Smooth muscle cell (in vitro differentiated cells): Measurements from ENCODE around the gene CDC45. TPM values are rescaled to one million over a fixed set of nuclear protein-coding genes. Genes with fewer than 3 reads are reported as not detected.

Source experiments
- DNase-seq: peaks from one replicate; lab custom pipeline; 2025; ENCODE audit not compliant: unreplicated experiment; lab: John Stamatoyannopoulos, UW
- H2AFZ ChIP-seq: fragments of 200-600 bp; sonication (generic); 2 replicates; pipeline ENCODE4 v1.6.0; 2016; ENCODE audit warnings: antibody characterized with exemption, low read depth, mild to moderate bottlenecking
- H3F3A ChIP-seq: fragments of 200-600 bp; sonication (generic); 2 replicates; pipeline ENCODE4 v1.6.0; 2017; ENCODE audit warnings: antibody characterized with exemption, low read depth
- H3K27ac ChIP-seq: fragments of 200-600 bp; sonication (generic); 2 replicates; pipeline ENCODE4 v1.5.1; 2016; ENCODE audit warnings: low read depth, mild to moderate bottlenecking
- H3K27me3 ChIP-seq: fragments of 200-600 bp; sonication (generic); 2 replicates; pipeline ENCODE4 v1.6.1; 2016; ENCODE audit warnings: low read depth, mild to moderate bottlenecking
- H3K36me3 ChIP-seq: fragments of 200-600 bp; sonication (generic); 2 replicates; pipeline ENCODE4 v1.5.1; 2016; ENCODE audit warnings: low read depth
- H3K4me1 ChIP-seq: fragments of 200-600 bp; sonication (generic); 2 replicates; pipeline ENCODE4 v1.5.1; 2016; ENCODE audit warnings: low read depth
- H3K4me2 ChIP-seq: fragments of 200-600 bp; sonication (generic); 2 replicates; pipeline ENCODE4 v1.6.0; 2016; ENCODE audit warnings: mild to moderate bottlenecking
- H3K4me3 ChIP-seq: fragments of 200-600 bp; sonication (generic); 2 replicates; pipeline ENCODE4 v1.5.1; 2016; ENCODE audit warnings: mild to moderate bottlenecking
- H3K79me2 ChIP-seq: fragments of 200-600 bp; sonication (generic); 2 replicates; pipeline ENCODE4 v1.6.0; 2016; ENCODE audit warnings: low read depth, mild to moderate bottlenecking
- H3K9ac ChIP-seq: fragments of 200-600 bp; sonication (generic); 2 replicates; pipeline ENCODE4 v1.6.0; 2016; ENCODE audit warnings: low read depth
- H3K9me3 ChIP-seq: fragments of 200-600 bp; sonication (generic); replicated peaks from 2 replicates; pipeline ENCODE4 v1.5.1; 2016; ENCODE audit warnings: low read depth
- H4K20me1 ChIP-seq: fragments of 200-600 bp; sonication (generic); 2 replicates; pipeline ENCODE4 v1.6.0; 2016; ENCODE audit warnings: low read depth
- CTCF ChIP-seq: fragments of 200-600 bp; sonication (generic); IDR thresholded peaks from 2 replicates; pipeline ENCODE4 v1.5.1; 2017; ENCODE audit warnings: borderline replicate concordance, mild to moderate bottlenecking, antibody characterized with exemption; ENCODE audit not compliant: insufficient read depth, poor library complexity, severe bottlenecking
- WGBS: methylation state at CpG from one replicate; pipeline ENCODE4 v1.1.7; 2016; ENCODE audit warnings: low lambda C conversion rate; 5-methylcytosine and 5-hydroxymethylcytosine counted together
- polyA plus RNA-seq: library from polyadenylated mRNA; unstranded; fragments of >200 nt; fragmentation: Nextera tagmentation; extraction: Ambion mirVana; gene quantifications from 2 replicates; pipeline ENCODE4 v1.2.1, GENCODE V29; 2016
- total RNA-seq: library from RNA; depleted of rRNA; stranded (reverse); fragments of >200 nt; gene quantifications from 2 replicates; pipeline ENCODE4 v1.2.3, GENCODE V29; 2014

CDC45 gene
- total and polyA plus RNA-seq, 2 experiments from 2014 or later: 9.3 to 13.7 TPM

GRCh38 chr22:19565382-19566278 lies 85.9 kb downstream of the CDC45 start:
- WGBS: 86% methylated on average over 11 of the region's 11 CpGs
- DNase-seq: no peak
- no peak overlapping the region for H3K4me2 ChIP-seq
- H3K36me3 ChIP-seq: no peaks in the 10 kb centered on the region
- H3K27me3 ChIP-seq: no peaks in the 10 kb centered on the region
- H3K4me3 ChIP-seq: no peak overlapping the region
- H3K9me3 ChIP-seq: no peaks in the 10 kb centered on the region
- H3K27ac ChIP-seq: no peak overlapping the region
- H3K9ac ChIP-seq: no peak overlapping the region
- TF ChIP-seq CTCF: no peak
- no peaks in the 10 kb centered on the region for H3F3A ChIP-seq
- no peaks in the 10 kb centered on the region for H3K79me2 ChIP-seq
- no peaks in the 10 kb centered on the region for H3K4me1 ChIP-seq
- H2AFZ ChIP-seq: no peak overlapping the region
- H4K20me1 ChIP-seq: no peaks in the 10 kb centered on the region

- 95% methylated on average over 51 of the region's 52 CpGs for WGBS
- Histone ChIP-seq H3K36me3 (no peaks in the 10 kb centered on the region), H2AFZ (no peak overlapping the region), H3K27ac (no peak overlapping the region), H3K79me2 (no peaks in the 10 kb centered on the region), H3K9me3 (no peaks in the 10 kb centered on the region), H3K9ac (no peak overlapping the region), H3K27me3 (no peaks in the 10 kb centered on the region), H4K20me1 (no peaks in the 10 kb centered on the region), H3K4me1 (no peaks in the 10 kb centered on the region), H3K4me2 (no peak overlapping the region), H3K4me3 (no peak overlapping the region), H3F3A (no peaks in the 10 kb centered on the region)
- no peak for DNase-seq
- TF ChIP-seq CTCF: no peak
These were observed 86.8 kb downstream of the CDC45 start for GRCh38 chr22:19566279-19567156.

- H3K9me3 ChIP-seq: no peaks in the 10 kb centered on the region
- no peak for TF ChIP-seq CTCF
- no peak overlapping the region for H2AFZ ChIP-seq
- H3K4me2 ChIP-seq: no peak overlapping the region
- no peaks in the 10 kb centered on the region for H4K20me1 ChIP-seq
- H3F3A ChIP-seq: no peaks in the 10 kb centered on the region
- no peak overlapping the region for H3K4me3 ChIP-seq
- H3K27me3 ChIP-seq: no peaks in the 10 kb centered on the region
- 92% methylated on average over 24 of the region's 24 CpGs for WGBS
- no peak overlapping the region for H3K9ac ChIP-seq
- no peaks in the 10 kb centered on the region for H3K79me2 ChIP-seq
- H3K36me3 ChIP-seq: no peaks in the 10 kb centered on the region
- no peaks in the 10 kb centered on the region for H3K4me1 ChIP-seq
- DNase-seq: no peak
- no peak overlapping the region for H3K27ac ChIP-seq
These were observed 87.7 kb downstream of the CDC45 start for GRCh38 chr22:19567157-19568009.
